ENCODE data around the gene GNGT1.

GRCh38 chr7:93955304-93955703 is 48.9 kb downstream of the GNGT1 start:
- TF ChIP-seq POLR2A (IDR thresholded peaks at IDR 0.05): no peak
- no peak for TF ChIP-seq CTCF (IDR thresholded peaks at IDR 0.05)

Data from body of pancreas (tissue), 4 donors.